HG02840 (cell line): ENCODE results near the gene DOCK11.
"Not testable (repeated sequence)": the region's sequence is repeated elsewhere in the genome, so short reads cannot be mapped to it uniquely, and the experiment has no call there.

Experiments
- ATAC-seq: cut with Tn5 transposase; IDR thresholded peaks from one replicate; pipeline ENCODE4 v1.9.1; 2021; ENCODE audit warnings: mild to moderate bottlenecking, moderate library complexity, moderate number of reproducible peaks; ENCODE audit not compliant: unreplicated experiment, low FRiP score

Gene DOCK11

DNA sequence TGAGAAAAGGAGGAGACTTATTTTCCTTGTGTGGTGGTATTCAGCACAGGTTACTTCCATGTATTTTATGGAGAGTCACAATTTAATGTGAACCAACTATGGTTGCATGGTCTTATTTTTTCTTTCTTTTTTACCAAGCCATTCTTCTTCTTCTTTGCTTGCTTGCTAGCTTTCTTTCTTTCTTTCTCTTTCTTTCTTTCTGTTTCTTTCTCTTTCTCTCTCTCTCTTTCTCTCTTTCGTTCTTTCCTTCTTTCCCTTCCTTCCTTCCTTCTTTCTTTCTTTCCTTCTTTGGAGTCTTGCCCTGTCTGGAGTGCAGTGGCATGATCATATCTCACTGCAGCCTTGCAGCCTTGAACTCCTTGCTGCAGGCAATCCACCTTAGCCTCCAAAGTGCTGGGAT, 68.9 kb downstream of the DOCK11 start:
- ATAC-seq: no peak

DNA sequence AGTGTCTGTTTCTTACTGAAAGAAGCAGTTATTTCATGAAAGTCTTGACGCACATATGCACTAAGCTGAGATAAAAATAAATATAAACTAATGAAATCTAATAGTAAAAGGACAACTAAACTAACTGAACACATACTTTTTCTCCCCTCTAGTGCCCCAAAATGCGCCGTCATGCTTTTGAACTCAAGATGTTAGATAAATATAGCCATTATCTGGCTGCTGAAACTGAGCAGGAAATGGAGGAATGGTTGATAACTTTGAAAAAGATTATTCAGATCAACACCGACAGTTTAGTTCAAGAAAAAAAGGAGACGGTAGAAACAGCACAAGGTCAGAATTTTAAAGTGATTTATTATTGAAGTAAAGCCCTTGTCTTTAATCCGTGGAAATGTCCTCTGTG, 70.2 kb downstream of the DOCK11 start:
- ATAC-seq: no peak

DNA sequence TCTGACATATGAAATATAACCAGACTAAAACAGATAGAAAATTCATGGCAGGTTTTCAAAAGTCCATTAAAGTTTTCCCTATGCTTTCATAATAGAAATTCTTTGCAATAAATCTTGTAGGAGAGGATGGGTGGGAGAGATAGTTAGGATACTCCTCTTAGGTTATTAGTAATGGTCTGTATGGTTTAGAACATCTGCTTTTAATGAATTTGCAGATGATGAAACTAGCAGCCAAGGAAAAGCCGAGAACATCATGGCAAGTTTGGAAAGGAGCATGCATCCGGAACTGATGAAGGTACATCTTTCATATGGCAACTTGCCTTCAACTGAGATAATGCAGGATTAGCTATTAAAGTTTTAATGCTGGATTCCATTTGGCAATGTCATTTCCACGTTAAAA, 70.7 kb downstream of the DOCK11 start:
- ATAC-seq: no peak

DNA sequence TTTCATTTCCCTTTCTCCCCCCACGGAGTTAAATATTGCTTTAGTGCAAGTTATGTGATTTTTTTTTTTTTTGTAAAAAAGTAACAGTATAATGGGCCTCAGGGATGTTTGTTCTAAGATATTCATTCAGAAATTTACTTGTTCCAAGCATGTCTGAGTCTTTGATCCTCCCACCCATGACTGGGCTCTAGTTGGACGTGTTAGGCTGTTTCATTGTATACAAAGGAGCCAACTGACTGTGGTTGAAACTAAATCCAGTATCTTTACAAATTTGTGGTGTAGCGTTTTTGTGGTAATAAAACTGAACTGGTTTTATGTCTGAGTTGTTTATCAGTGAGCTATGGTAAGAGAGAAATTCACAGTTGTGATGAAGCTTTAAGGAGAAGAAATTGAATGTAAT, 74.1 kb downstream of the DOCK11 start:
- ATAC-seq: no peak

DNA sequence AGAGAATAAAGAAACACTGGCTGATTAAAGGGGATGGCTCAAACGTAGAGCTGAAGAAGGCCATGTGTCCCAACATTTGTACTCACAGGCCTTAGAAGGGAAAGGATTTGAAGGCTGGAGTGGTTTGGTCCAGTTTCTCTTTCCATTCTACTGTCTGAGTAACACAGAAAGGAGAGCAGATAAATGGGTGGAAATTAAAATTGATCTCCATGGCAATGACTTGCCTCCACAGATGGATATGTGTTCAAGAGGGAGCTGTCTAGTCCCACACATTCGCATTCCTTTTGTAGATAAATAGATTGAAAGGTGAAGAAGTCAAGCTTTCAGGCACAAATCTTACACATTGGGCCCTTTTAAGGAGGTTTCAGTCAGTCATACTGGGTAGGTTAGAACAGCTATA, 74.6 kb downstream of the DOCK11 start:
- no peak for ATAC-seq

DNA sequence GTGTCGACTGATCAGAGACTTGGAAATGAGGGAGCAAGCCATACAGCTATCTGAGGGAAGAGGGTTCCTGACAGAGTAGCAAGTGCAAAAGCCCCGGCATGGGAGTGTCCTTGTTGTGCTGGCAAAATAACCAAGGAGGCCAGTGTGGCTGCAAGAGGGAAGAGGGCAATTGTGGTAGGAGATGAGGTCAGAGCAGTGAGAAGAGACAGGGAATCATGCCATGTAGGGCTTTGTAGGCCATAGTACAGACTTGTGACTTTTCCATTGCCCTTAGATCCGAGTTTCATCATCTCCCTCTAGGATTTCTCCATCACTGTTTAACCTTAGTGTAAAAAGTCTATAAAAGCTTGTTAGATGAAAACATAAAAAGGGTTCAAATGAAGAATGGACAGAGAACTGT, 76.2 kb downstream of the DOCK11 start:
- no peak for ATAC-seq

DNA sequence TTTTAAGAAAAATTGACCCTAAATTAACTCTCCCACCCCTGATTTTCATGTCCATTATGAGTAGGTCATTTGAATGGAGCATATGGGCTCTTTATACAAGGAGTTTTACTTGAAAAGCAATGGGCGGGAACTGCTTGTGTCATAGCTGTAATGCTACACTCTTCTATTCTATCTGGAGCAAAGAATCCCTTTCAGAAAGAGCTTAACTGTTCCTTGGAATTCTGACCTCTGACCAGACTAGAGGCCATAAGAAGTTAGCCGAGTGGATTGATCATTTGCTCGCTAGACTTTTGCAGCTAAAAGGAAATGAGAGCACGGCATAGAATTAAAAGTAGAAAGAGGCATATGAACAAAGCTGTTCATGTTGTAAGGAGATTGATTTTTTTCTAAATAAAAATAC, 79.1 kb downstream of the DOCK11 start:
- ATAC-seq: no peak

DNA sequence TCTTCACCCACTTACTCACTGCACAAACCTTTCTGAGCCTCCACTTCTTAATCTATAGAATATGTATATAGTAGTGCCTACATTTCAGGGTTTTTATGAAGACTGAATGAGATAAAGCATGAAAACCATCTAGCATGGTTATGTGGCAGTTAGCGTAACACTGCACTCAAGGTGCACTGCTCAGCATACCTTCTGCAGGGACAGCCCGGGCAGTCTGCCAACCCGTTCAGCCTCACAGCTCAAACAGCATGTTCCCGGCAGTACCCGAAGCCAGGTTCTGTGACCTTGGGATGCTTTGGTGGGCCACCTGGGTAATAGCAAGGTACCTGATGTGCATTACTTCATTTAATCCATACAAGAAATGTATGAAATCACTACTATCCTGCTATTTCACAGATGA, 81.4 kb downstream of the DOCK11 start:
- no peak for ATAC-seq

DNA sequence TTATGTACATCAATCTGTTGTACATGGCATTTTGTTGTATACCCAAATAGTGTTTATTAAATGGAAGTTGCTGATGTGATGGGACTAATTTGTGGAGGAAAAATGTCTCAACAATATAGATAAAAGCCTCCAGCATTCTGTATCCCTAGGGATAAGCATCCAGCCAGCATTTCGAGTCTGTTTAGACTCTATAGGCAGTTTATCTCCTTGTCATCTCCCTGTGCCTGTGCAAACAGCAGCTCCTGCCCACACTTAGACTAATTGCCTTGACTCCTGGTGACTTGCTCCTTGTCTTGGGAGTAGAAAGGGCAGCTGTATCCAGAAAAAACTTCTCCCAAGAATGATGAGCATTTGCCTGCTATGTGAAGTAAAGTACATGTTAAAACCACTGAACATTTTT, 83.8 kb downstream of the DOCK11 start:
- ATAC-seq: no peak

DNA sequence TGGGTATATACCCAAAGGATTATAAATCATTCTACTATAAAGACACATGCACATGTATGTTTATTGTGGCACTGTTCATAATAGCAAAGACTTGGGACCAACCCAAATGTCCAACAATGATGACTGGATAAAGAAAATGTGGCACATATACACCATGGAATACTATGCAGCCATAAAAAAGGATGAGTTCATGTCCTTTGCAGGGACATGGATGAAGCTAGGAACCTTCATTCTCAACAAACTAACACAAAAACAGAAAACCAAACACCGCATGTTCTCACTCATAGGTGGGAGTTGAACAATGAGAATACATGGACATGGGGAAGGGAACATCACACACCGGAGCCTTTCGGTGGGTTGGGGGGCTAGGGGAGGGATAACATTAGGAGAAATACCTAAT, 87.3 kb downstream of the DOCK11 start:
- ATAC-seq: not testable (repeated sequence)

DNA sequence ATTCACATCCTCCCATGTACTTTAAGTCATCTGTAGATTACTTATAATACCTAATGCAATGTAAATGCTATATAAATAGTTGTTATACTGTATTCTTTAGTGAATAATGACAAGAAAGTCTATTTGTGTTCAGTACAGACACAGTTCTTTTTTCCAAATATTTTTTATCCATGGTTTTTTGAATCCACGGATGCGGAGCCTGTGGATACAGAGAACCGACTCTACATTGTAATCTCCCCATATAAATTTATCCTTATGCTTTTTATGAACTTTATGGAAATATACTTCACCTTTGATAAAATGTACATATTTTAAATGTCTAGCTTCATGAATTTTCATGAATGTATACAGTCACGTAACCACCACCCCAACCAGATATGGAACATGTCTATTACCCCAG, 88.2 kb downstream of the DOCK11 start:
- ATAC-seq: no peak

DNA sequence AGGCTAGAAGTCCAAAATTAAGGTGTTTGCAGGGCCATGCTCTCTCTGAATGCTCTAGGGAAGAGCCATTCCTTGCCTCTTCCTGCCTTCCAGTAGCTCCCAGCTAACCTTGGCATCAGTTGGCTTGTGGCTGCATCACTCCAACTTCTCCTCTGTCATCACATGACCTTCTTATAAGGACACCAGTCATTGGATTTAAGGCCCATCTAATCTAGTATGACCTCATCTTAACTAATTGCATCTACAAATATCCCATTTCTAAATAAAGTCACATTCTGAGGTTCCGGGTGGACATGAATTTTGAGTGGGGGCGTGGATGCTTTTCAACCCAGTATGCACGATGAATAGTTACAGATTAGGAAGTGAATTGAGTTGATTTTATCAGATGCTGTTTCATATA, 89.7 kb downstream of the DOCK11 start:
- no peak for ATAC-seq

DNA sequence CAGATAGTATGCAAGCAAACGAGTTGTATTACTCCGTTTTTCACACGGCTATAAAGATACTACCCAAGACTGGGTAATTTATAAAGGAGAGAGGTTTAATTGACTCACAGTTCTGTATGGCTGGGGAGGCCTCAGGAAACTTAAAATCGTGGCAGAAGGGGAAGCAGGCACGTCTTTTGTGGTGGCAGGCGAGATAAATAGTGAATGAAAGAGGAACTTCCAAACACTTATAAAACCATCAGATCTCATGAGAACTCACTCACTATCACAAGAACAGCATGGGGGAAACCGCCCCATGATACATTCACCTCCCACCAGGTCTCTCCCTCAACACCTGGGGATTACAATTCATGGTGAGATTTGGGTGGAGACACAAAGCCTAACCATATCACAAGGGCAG, 90.6 kb downstream of the DOCK11 start:
- not testable (repeated sequence) for ATAC-seq

DNA sequence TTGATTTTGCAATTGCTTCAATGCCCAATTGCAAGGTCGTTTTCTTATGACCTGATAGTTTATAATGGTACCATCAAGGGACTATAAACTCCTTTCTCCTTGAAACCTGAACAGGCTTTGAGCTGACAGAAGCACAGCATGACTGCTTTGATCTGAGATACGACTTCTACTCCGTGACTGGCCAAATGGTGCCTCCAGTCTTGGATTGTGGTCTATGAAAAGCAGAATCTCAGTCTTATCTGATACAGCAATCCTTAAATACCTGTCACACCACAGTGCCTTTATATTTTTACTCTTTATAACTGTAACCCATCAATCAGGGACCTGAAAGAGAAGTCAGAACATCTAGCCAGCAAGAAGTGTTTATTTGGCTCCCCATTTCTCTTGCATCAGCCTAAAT, 93.1 kb downstream of the DOCK11 start:
- no peak for ATAC-seq

DNA sequence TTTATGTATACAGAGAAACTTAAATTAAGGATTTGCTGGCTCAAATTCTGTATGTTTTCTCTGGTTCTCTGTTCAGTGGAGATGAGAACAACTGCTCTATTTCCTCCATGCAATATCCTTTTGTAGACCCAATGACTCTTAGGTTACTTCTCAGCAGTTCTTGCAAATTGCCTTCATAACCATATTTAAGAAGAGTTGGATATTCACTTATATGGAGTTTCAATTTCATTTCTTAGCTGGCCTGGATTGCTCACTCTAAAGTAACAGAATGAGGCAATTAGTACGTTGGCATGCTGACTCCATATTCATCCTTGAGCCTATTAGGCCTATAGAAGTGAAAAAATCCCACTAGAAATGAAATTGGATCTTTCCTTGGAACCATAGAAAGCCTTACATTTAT, 93.6 kb downstream of the DOCK11 start:
- no peak for ATAC-seq

DNA sequence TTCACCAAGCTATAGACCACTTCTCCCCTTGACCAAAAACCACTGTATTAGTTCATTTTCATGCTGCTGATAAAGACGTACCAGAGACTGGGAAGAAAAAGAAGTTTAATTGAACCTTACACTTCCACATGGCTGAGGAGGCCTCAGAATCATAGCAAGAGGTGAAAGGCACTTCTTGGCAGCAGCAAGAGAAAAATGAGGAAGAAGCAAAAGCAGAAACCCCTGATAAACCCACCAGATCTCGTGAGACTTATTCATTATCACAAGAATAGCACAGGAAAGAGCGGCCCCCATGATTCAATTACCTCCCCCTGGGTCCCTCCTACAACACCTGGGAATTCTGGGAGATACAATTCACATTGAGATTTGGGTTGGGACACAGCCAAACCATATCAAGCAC, 97.8 kb downstream of the DOCK11 start:
- no peak for ATAC-seq

DNA sequence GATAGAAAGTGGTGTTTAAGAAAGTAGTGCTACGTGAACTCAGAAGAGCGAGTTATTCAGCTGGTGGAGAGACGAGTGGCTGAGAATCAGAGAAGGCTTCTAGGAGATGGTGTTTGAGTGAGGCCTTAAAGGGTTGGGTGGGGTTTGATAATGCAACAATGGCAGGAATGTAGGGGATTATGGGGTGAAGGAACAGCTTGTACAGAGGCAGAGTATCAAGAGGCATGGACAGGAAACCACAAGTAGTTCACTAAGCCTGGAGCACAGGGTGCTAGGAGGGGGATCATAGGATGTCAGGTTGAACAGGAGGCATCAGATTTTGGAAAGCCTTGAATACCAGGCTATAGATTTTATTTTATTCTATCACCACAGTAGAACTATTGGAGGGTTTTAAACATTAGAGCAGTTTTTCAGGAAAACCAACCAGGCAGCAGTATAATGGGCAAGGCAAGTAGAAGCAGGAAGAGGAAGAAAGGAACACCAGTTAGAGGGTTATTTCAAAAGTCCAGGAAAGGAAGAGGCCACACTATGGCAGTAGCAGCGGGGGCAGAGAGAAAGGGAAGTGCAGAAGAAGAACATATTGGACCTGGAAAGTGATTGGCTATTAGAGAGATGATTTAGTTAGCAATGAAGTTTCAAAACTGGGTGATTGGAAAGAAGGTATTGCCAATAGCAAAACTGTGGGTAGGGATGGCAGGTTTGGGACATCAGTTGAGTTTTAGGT, 99.2 kb downstream of the DOCK11 start:
- ATAC-seq: no peak

DNA sequence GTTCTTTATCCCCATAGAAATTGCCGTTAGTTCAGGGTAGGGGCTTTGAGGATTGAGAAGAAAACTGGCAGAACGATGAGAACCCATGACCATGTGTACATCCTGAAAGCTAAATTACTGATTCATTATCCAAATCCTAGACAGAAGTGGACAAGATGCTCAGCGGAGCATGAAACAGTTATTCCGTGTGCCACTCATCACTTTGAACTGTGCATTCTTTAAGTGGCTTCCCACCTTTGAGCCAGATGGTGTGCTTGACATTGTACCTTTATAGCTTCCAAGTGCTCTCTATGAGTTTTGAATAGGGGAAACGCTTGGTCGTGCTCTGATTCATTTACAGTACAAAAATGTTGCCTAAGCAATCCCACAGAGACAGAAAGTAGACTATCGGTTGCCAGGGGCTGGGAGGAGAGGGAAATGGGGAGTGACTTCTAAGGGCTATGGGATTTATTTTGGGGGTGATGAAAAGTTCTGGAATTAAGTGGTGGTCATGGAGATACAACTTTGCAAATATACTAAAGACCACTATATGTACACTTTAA, 100.0 kb downstream of the DOCK11 start:
- ATAC-seq: no peak

DNA sequence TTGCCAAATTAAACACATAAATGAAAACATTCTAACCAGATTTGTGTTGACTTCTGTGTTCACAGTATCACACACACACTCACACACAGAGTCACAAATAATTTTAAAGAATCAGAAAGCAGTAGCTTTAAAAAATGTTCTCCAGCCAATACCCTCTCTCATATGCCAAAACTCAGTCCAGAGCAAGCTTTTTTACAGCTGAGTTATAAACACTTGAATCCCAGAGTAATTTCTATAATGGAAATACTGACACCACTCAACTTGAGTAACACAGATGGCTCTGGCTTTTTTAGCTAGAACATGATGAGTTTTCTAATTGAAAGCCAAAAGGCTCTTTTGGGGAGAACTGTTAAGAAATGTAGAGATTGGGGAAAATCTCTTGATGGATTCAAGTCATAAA, 100.8 kb downstream of the DOCK11 start:
- ATAC-seq: no peak

DNA sequence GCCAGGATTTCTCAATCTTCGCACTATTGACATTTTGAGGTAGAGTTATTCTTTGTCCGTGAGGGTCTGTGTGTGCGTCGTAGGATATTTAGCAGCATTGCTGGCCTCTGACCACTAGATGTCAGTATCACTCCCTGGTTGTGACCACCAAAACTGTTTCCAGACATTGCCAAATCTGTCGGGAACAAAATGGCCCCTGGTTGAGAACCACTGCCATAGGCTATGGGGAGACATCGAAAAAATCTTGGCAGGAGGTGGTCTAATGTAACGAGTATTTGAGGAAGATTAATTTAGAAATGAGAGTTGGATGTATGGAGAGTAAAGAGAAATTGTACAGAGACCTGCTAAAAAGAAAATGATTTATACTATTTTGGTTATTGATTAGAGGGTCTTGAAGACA, 108.4 kb downstream of the DOCK11 start:
- ATAC-seq: peak; percentile 56

DNA sequence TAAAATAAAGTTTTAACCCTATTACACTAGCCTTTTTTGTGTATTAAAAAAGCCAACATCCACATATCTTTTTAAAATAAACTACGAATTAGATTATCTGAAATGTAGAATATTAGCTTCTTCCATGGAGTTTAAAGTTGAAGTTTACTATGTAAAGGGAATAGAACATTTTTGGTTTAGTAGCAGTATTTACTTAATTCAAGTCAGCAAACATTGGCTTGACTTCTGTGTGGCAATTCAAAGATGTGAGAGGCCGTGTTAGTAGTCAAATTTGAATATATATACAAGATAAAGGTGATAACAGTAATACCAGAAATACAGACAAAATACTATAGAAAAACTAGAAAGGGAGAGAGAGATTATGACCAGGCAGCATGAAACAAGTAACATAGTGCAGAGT, 116.7 kb downstream of the DOCK11 start:
- ATAC-seq: no peak

DNA sequence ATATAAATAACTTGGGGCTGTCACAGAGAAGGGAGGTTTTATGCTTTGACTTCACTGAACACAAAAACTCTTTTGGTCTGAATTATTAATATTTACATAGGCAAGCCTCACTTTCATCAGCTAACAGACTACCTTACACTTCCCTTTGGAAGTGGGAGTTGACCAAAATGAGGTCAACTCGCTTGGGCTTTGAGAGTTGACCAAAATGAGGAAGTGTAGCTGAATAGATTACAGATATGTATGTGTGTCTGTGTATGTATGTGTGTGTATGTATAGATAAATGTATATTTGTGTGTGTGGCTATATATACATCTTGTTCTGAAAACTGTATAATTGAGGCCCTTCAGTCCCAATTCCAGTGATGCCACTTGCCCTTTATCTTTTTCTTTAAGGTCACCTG, 118.5 kb downstream of the DOCK11 start:
- no peak for ATAC-seq

DNA sequence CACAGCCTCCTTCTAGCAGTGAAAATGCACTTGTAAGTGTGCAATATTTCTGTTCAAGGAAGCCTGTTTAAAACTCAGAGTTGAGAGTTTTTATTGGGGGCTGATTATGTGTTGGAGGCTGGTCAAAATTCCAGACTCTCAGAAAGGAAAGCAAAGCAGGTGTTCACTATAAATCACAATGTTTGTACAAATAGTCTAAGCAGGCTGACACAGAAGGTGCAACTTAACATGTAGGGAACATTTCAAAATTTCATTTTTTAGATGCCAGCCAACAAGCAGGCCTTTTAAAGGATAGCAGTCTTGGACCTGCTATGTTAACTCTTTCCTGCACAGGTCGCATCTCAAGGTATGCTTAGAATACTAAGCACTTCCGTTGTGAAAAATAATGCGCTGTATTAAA, 119.5 kb downstream of the DOCK11 start:
- ATAC-seq: no peak
